Fibroblast of skin of right quadriceps (primary cell): ENCODE data around the gene FGF2.

ENCODE experiments used
- DNase-seq: peaks from one replicate; pipeline ENCODE4 v3.0.0-alpha.2; 2013

Gene FGF2

GRCh38 chr4:122896270-122896669 lies 69.6 kb downstream of the FGF2 start:
- no peak for DNase-seq

DNA sequence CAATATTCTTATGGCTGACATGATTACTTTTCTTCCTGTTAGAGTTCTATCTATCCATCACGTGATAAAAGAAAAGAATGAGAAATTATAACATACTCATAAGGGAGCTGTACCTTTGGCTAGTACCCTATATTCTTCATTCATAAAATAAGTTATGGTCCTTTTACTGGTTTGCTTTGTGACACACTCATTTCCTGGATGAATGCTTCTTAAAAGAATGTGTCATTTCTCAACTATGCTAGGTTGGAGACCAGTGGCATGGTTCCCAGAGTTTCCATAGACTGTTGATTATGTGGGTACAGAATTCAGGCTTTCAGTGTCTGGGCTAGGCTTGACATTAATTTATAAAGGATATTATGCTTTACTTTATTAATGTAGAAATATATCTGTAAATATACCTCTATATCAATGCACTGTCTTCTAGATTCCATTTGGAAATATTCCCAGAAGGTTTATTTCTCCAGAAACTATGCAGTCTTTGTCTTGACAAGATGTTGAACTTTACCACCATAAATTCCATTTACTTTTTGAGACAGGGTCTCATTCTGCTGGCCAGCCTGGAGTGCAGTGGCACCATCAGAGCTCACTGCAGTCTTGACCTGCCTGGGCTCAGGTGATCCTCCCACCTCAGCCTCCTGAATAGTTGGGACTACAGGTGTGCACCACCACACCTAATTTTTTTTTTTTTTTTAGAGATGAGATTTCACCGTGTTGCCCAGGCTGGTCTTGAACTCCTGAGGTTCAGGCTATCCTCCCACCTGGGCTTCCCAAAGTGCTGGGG lies 71.9 kb downstream of the FGF2 start:
- peak; percentile 96 for DNase-seq

GRCh38 chr4:122899682-122900081 lies 73.1 kb downstream of the FGF2 start:
- DNase-seq: no peak

DNA sequence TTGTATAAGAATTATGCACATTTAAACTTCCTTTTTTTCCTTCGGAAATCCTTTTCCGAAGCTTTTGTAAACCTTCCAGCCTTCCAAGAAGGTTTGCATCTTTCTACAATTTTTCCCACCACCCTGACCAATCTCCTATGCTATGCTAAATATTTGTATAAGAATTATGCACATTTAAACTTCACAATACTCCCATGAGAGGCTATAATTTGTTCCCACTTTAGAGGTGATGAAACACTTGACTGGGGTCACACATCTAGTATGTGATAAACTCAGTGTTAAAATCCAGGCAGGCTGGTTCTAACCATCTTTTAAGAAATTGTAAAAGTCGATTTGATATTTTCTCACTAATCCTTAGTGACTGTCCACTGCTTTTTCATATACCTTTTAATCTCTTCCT lies 73.7 kb downstream of the FGF2 start:
- DNase-seq: peak; percentile 75

DNA sequence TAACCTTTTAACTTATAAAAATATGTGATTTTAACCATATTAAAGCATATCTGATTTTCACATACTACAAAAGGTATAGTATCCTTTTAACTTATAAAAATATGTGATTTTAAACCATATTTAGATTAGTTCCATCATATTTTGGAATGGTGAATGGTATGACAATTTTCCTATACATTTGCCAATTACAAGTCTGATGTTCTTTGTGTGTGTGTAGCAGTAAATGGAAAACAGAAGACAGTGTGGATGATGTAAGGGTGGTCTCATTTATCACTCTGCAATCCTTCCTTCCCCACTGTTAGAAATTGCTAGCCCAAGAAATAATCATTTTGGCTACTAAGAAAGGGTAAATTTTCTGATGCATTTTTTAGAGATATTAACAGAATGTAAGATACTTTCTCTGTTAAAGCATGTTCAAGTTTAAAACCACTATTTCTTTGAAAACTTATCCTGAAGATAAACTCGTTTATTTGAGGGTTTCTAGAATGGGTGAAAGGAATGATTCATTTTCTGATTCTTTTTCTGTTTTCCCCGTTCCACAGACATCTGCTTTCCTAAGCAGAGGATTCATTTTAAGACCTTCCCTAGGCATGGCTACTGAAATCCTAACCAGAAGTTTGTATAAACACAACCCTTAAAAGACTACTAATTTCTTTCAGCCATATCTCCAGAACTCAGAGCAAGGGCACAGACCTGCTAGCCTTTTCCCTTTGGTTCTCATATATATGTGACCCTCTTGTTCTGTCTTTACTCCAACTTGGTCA lies 74.8 kb downstream of the FGF2 start:
- DNase-seq: peak; percentile 16

DNA sequence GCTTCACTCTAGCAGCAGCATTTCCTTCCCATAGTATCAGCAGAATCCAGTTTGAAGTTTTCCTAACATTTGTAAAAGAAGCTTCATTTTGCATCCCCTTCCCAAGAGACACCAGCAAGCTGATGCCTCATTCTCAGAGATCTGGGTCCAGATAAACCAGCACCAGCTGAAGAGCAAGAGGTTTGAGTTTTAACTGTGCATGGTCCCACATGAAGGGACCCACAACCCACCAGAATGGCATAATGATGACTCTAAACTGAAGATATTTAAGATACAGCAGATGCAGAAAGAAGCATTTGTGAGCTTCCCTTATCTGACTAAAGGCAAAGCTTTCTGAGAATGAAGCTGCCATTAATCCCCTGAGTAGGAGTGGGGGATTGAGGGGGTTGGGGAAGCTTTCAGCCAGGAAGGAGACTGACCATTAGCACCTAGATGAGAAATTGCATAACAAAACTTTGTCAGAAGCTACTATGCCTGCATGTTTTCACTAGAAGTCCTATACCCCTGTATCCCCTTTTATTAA lies 77.2 kb downstream of the FGF2 start:
- peak; percentile 17 for DNase-seq

DNA sequence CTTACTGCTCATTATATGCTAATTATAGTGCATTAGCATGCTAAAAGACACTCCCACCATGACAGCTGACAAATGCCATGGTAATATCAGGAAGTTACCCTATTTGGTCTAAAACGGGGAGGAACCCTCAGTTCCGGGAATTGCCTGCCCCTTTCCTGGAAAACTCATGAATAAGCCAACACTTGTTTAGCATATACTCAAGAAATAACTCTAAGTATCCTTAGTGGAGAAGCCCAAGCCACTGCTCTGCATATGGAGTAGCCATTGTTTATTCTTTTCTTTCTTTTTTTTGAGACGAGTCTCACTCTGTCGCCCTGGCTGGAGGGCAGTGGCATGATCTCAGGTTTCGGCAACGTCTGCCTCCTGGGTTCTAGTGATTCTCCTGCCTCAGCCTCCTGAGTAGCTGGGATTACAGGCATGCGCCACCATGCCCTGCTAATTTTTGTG lies 80.3 kb downstream of the FGF2 start:
- DNase-seq: no peak

GRCh38 chr4:122908223-122908622 lies 81.6 kb downstream of the FGF2 start:
- no peak for DNase-seq

- no peak for DNase-seq
Measured at GRCh38 chr4:122909683-122910082, 83.1 kb downstream of the FGF2 start.

DNA sequence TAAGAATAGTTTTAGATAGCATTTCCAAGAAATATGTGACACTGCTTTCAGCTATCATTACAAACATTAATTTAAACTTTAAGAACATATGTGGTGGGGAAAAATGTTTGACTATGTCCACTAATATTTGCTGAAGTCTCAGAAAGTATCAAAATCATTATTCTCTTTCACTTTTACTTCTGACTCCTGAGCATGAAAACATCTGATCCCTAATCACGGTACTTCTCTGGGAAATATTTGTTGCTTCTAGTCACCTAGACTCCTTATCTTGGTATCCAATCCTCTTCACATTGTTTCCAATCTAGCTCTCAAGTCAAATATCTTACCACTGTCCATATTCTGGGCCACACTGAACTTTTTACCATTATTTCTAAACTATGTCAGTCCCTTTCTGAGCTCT lies 85.0 kb downstream of the FGF2 start:
- no peak for DNase-seq

DNA sequence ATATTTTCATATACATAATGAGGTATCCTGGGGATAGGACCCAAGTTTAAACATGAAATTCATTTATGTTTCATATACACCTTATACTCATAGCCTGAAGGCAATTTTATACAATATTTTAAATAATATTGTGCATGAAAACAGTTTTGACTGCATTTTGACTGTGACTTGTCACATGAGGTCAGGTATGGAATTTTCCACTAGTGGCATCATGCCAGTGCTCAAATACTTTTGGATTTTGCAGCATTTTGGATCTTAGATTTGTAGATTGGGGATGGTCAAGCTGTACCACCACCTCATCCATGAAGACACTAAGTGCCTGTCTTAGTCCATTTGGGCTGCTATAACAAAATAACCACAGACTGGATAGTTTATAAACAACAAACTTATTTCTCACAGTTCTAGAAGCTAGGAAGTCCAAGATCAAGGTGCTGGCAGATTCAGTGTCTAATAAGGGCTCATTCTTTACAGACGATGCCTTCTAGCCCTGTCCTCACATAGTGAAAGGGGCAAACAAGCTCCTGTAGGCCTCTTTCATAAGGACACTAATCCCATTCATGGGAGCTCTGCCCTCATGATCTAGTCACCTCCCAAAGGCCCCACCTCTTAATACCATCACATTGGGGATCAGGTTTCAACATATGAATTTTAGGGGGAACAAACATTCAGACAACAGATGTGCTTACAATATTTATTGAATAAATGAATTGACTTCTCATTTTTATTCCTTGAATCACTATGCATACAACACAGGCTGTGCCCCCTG lies 86.4 kb downstream of the FGF2 start:
- no peak for DNase-seq

DNA sequence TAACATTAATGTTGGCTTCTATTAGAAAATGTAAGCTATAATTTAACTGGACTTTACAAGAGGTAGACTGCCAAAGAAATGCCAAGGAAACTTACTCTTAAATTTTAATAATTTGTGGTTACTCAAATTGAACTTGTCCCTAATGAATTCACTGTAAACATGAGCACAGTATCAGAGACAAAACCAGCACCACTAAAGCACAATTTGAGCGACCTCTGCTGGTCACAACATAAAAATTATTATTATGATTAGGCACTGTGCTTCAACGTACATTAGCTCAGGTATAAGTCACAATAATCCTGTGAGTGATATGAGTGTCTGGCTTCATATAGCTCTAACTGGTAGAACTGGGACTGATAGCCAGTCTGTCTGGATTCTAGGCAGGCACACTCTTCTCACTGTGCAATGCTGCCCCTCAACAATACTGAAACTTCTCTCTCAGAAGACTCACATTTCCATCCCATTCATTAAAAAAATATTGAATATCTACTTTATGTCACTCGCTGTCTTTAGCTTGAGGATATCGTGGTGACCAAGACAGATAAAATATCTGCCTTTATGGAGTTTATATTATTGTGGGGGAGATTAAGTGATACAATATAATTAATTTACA lies 87.8 kb downstream of the FGF2 start:
- peak; percentile 48 for DNase-seq

- no peak for DNase-seq
Measured at GRCh38 chr4:122914938-122915337, 88.3 kb downstream of the FGF2 start.

GRCh38 chr4:122917731-122918130 lies 91.1 kb downstream of the FGF2 start:
- DNase-seq: no peak

GRCh38 chr4:122920473-122920872 lies 93.8 kb downstream of the FGF2 start:
- no peak for DNase-seq

- no peak for DNase-seq
Measured at GRCh38 chr4:122921300-122921699, 94.7 kb downstream of the FGF2 start.

- peak; percentile 51 for DNase-seq
Measured at GRCh38 chr4:122921971-122922876, 95.6 kb downstream of the FGF2 start, which contains the start of gene NUDT6. TSS of gene NUDT6 (minus strand) at chr4:122922597. CDS start at chr4:122922572, 25 bp downstream.

GRCh38 chr4:122922877-122923511 lies 96.4 kb downstream of the FGF2 start:
- peak; percentile 86 for DNase-seq

- no peak for DNase-seq
Measured at GRCh38 chr4:122928930-122929329, 102.3 kb downstream of the FGF2 start.

DNA sequence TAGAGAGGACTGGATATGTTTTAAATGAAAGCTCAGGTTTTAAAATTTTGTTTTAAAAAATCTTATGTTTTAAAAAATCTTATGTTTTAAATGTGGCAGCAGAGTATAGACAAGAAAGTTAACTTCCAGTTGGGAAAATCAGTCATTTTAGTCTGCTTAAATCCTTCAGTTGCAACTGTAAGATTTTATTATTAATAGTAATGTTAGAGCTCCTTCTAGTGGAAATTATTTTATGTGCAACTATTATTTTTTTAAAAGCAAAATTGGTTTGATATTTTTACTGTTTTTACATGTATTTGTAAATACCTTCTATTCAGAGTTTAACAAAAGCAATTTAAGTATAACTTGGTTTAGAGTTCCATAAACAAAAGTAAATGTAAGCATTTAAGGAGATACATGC lies 104.2 kb downstream of the FGF2 start:
- no peak for DNase-seq

- no peak for DNase-seq
Measured at GRCh38 chr4:122932763-122933162, 106.1 kb downstream of the FGF2 start.
